Stimulated activated naive CD4-positive, alpha-beta T cell treated with Interleukin-2 at 50 U/mL for 16 hours (primary cell): ENCODE results near the gene PPWD1.
"Not testable (repeated sequence)": the region's sequence is repeated elsewhere in the genome, so short reads cannot be mapped to it uniquely, and the experiment has no call there.

ENCODE experiments used
- DNase-seq: peaks from one replicate; lab custom pipeline; 2025; lab: John Stamatoyannopoulos, UW

PPWD1 gene

GRCh38 chr5:65562731-65563701 is at the start of gene PPWD1, which contains the start of gene CENPK:
Gene PPWD1 (plus strand): TSS chr5:65563296. CDS start chr5:65563311, 15 bp downstream.
Gene CENPK (minus strand): TSS chr5:65563168. CDS start chr5:65554907, 8,261 bp downstream.
- peak; percentile 96 for DNase-seq

- DNase-seq: no peak
Measured at GRCh38 chr5:65525726-65526125, 37.4 kb upstream of the PPWD1 start.

- no peak for DNase-seq
Measured at GRCh38 chr5:65530904-65531303, 32.2 kb upstream of the PPWD1 start.

- DNase-seq: no peak
Measured at GRCh38 chr5:65535529-65535987, 27.5 kb upstream of the PPWD1 start.

GRCh38 chr5:65539827-65540226 is 23.3 kb upstream of the PPWD1 start:
- DNase-seq: no peak

GRCh38 chr5:65544473-65544872 is 18.6 kb upstream of the PPWD1 start:
- DNase-seq: no peak

GRCh38 chr5:65546141-65546540 is 17.0 kb upstream of the PPWD1 start:
- DNase-seq: no peak

GRCh38 chr5:65548281-65548680 is 14.8 kb upstream of the PPWD1 start:
- no peak for DNase-seq

- DNase-seq: no peak
Measured at GRCh38 chr5:65553941-65554340, 9.2 kb upstream of the PPWD1 start.

- DNase-seq: no peak
Measured at GRCh38 chr5:65555287-65555686, 7.8 kb upstream of the PPWD1 start.

GRCh38 chr5:65556181-65556580 is 6.9 kb upstream of the PPWD1 start:
- no peak for DNase-seq

- DNase-seq: no peak
Measured at GRCh38 chr5:65556718-65557117, 6.4 kb upstream of the PPWD1 start.

- no peak for DNase-seq
Measured at GRCh38 chr5:65563777-65564176, 681 bp downstream of the PPWD1 start.

GRCh38 chr5:65566505-65566904 is 3.4 kb downstream of the PPWD1 start:
- DNase-seq: no peak

GRCh38 chr5:65570598-65571226 is 7.6 kb downstream of the PPWD1 start:
- no peak for DNase-seq

- DNase-seq: no peak
Measured at GRCh38 chr5:65577141-65577540, 14.0 kb downstream of the PPWD1 start.

- DNase-seq: no peak
Measured at GRCh38 chr5:65588694-65589093, 25.6 kb downstream of the PPWD1 start.

- DNase-seq: not testable (repeated sequence)
Measured at GRCh38 chr5:65601761-65602160, 38.7 kb downstream of the PPWD1 start.

GRCh38 chr5:65611524-65611923 is 48.4 kb downstream of the PPWD1 start:
- DNase-seq: no peak

GRCh38 chr5:65612298-65612907 is 49.3 kb downstream of the PPWD1 start:
- no peak for DNase-seq

GRCh38 chr5:65620021-65620420 is 56.9 kb downstream of the PPWD1 start:
- DNase-seq: no peak

GRCh38 chr5:65621961-65622360 is 58.9 kb downstream of the PPWD1 start:
- not testable (repeated sequence) for DNase-seq

GRCh38 chr5:65623482-65623881 is 60.4 kb downstream of the PPWD1 start:
- DNase-seq: no peak
